Stimulated activated CD4-positive, alpha-beta T cell treated with anti-CD3 and anti-CD28 coated beads, Interleukin-1b, Interleukin-23, amount 100 ng/mL, for 4 hours (primary cell): ENCODE measurements around the gene TMEM191B.
"Not testable (repeated sequence)": the region's sequence is repeated elsewhere in the genome, so short reads cannot be mapped to it uniquely, and the experiment has no call there.

ENCODE experiments used
- DNase-seq, 2 donors: peaks; one replicate each; pipeline ENCODE4 v3.0.0-alpha.2; 2020; ENCODE audit warnings: low read depth in 2 of 2

Gene TMEM191B

DNA sequence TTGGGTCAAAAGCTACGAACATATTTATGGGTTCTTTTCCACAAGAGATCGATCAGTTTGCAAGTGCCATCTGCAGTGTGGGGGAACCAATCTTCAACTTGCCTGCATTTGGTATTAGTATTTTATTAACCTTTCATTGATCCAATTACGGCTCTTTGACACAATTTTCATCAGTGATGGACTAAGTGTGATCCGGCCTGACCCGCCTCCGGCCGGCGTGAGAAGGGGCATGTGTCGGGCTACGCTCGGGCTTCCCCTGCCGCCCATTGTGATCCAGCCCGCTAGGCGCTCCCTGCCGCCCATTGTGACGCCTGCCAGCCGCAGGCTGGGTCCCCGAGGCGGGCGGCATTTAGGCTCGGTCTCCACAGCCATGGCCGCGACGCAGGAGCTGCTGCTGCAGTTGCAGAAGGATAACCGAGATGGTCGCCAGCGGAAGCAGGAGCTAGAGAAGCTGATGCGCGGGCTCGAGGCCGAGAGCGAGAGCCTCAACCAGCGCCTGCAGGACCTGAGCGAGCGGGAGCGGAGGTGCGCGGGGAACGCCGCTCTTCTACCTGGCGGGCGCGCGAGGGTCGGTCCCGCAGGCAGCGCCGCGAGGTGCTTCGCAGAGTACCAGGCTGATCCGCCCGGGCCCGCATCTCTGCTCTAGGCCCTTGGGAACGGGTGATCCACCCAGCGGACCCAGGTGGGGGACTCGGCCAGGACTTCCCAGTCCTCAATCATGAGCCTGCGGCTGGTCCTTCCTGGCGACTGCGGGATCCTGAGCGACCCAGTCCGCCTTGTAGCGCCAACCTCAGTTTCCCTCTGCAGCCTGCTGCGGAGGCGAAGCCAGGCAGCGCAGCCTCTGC lies at the start of gene TMEM191B:
TMEM191B (plus strand) TSS at position 51 of the 845 bp plus-strand sequence; CDS start at position 230, 179 bp downstream.
- DNase-seq = not testable (repeated sequence)

DNA sequence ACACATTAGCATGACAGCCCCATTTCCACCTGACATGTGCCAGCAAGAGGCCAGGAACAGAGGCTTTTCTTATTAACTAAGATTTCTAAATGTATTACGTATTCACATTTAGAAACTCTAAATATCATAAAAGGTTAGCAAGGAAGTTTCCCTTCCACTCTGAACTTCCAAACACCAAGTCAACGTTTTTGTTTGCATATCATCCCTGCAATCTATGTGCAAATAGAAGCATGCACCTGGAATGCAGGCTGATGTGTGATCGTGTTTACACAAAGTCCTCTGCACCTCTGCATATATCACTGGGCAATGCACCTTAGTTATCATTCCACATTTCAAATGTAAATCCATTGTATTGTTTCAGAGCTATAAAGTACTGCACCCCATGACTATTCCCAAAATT lies 31.4 kb upstream of the TMEM191B start:
- not testable (repeated sequence) for DNase-seq

DNA sequence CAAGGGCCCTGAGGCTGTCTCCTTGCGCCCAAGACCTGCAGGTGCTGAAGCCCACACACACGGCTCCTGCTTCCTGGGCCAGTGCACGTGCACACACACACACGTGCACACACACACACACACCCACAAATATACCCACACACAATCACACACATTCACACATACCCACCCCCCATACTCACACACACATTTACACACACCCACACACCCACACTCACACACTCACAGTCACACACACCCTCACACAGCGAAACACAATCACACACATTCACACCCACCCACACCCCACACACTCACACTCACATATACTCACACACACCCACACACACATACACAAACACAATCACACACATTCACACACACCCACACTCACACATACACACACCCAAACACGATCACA lies 16.3 kb upstream of the TMEM191B start:
- DNase-seq = not testable (repeated sequence)

DNA sequence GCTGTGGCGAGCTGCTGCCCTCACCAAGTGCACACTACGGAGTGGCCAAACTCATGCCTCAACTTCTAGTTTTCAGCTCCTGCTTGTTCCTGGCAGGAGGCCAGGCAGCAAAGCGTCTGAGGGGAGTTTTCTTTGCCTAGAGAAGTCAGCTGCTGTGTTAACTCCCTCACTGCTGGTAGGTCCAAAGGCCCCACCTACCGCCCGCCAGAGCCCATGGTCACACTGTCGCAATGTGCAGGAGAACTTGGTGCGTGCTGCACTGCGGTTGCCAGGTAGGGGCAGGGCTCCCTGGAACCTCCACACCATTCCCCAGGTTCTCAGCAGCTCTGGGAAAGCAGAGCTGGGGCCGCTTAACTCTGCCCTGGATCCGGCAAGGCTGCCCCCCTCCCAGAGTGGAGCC lies 15.2 kb upstream of the TMEM191B start:
- not testable (repeated sequence) for DNase-seq

GRCh38 chr22:18513454-18513853 lies 14.1 kb upstream of the TMEM191B start:
- not testable (repeated sequence) for DNase-seq

- DNase-seq = not testable (repeated sequence)
Measured at GRCh38 chr22:18518061-18518460, 9.5 kb upstream of the TMEM191B start, which contains the start of gene GGTLC3. TSS of gene GGTLC3 (minus strand) at chr22:18518161. CDS start at chr22:18517897, 264 bp downstream.

DNA sequence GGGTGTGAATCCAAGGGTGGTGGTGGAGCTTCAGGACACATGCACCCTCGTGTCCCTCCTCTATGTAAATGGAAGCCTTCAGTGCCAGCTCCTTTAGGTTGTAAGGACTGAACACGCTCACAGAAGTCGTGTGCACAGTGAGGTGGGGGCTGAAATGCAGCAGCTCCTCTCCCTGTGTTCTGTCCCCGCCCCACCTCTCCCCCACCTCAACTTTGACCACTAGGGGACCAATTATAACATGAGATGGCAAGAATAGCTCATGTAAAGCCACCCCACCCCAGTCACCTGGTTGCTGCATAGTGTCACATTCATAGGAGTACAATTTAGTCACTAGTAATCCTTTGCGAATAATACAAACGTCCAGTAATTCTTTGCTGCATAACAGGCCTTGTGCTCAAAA lies 4.8 kb upstream of the TMEM191B start:
- DNase-seq = not testable (repeated sequence)

DNA sequence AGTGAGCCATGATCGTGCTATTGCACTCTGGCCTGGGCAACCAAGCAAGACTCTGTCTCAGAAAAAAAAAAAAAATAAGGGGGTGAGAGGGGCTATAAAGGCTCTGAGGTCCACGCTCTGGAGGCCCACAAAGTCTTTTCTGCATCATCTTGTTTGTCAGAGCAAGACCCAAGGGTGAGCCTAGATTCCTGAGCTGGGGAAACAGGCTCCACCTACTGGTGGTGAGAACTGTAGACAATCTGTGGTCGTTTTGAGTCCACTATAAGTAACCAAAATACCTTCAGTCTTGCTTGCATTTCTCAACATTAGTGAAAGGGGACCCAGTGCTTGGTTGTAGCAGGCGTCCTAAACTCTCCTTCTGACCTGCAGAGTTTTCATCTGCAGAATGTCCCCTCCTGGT lies 4.3 kb upstream of the TMEM191B start:
- not testable (repeated sequence) for DNase-seq

GRCh38 chr22:18528597-18529415 lies 1.2 kb downstream of the TMEM191B start:
- DNase-seq = peak; percentile 85 to 92

GRCh38 chr22:18529416-18530145 lies 2.0 kb downstream of the TMEM191B start:
- peak in 1 of 2 donors; percentile 5 for DNase-seq

DNA sequence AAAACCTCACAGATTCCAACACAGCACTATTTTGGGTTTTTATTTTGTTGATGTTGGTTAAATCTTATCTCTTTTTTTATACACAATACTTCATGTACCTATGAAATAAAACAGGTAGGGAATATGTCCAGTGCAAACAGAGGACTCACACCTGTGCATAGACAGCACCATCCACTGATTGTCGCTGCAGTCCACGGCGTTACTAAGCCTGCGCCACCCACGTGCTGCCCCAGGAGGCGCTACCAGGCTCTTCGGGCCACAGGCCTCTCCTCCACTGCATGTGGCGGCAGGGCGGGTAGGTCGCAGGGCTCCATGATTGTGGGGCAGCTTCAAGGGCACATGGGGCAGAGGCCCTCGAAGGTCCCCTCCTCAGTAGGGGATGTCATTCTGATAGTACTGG lies 6.0 kb downstream of the TMEM191B start:
- DNase-seq = not testable (repeated sequence)

GRCh38 chr22:18534315-18534714 lies 6.7 kb downstream of the TMEM191B start:
- not testable (repeated sequence) for DNase-seq

DNA sequence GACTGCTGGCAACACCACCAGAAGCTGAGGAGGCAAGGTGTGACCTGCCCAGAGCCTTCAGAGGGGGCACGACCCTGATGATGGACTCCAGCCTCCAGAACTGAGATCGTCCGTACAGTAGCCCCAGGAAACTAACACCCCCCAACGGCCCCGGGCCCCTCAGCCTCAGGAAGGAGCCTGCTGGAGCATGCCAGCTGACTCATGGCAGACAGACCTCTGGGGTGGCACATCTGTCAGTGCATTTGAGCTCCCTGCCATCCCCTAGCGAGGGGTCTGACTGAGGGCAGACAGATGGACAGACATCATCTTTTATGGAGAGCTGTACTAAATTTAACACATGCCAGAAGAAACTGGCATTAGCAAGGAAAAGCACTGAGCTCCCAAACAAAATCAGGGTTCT lies 12.4 kb downstream of the TMEM191B start:
- DNase-seq = not testable (repeated sequence)

DNA sequence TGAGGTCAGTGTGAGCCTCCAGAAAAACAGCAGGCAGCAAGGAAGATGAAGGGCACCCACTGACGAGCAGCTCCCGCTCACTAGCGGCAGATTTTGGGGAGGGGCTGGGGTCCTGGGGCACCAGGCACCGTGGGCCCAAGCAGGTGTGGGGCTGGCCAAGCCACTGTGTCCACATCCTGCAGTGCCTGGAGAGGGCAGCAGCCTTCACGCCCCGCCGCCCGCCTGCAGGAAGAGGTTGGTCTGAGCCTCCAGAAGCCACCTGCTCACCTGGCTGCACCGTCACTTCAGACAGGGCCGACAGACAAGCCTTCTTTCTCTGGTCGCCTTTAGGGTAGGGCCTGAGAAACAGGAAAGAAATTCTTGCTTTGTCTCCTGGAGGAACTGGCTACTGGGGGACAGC lies 15.8 kb downstream of the TMEM191B start:
- not testable (repeated sequence) for DNase-seq

DNA sequence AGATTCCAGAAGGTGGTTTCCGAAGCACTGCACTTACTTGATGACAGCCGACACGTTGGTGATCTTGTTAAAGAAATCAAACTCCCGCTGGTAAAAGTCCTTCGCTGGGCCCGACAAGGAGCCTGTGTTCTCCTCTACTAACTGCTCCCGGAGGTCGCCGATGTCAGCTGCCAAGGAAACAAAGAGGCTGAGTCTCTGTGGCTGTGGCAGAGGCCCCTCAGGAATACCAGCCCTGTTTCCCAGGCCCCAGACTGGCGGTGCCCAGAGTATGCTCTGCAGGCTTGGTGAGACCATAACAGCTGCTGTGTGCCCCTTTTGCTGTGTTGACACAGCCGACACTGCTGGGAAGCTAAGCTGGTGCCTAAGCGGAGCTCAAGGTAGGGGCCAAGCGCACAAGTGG lies 17.0 kb downstream of the TMEM191B start:
- DNase-seq = not testable (repeated sequence)

GRCh38 chr22:18549458-18550179 lies 22.0 kb downstream of the TMEM191B start:
- DNase-seq = not testable (repeated sequence)

GRCh38 chr22:18551046-18551445 lies 23.4 kb downstream of the TMEM191B start:
- DNase-seq = not testable (repeated sequence)

DNA sequence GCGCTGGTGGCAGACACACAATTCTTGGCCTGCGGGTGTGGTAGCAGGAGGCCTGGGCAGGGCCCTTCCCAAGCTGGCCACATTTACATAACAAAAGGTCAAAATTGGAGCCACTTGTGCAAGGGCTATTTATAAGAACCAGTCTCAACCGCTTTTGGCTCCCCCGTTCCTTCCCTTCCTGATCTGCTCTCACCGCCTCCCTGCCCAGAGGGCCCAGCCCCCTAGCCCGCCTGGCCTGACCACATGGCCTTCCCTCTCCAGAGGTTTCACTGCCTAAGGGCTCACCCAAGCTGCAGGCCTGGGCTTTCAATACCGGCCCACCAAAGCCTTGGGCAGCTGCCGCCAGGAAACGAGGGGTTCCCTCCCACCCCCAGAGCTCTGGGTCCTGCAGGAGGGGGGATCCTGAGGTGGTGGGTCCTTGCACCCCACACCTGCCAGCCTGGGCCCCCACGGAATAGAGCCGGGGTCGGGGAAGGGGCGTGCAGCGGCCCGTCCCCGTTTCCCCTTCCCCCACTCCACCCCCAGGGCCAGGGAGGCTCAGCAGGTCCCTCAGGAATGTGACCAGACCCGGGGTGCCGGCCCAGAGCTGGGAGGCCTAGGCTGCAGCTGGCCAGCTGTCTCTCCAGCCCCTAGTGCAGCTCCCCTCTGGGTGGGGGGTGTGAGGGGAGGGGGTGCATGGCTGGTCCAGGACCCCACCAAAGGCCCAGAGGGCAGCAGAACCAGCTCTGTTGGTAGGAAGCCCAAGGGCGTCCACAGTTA lies 25.4 kb downstream of the TMEM191B start:
- DNase-seq = not testable (repeated sequence)

GRCh38 chr22:18554280-18555256 lies 27.0 kb downstream of the TMEM191B start:
- DNase-seq = not testable (repeated sequence)
